AG09319 (cell line): Measurements from ENCODE around the gene ADGRL4.

Source experiments
- DNase-seq: peaks from one replicate; pipeline ENCODE4 v3.0.0-alpha.2; 2010; ENCODE audit warnings: low read depth; ENCODE audit errors: extremely low read depth
- CTCF ChIP-seq: IDR thresholded peaks from 2 replicates; pipeline ENCODE4 v1.5.1; 2011; ENCODE audit warnings: low read depth, mild to moderate bottlenecking, inconsistent platforms, low read length, moderate library complexity

The ADGRL4 gene

GRCh38 chr1:78919150-78919549 lies 87.4 kb downstream of the ADGRL4 start:
- no peak for DNase-seq
- no peak for TF ChIP-seq CTCF

GRCh38 chr1:78918157-78918556 lies 88.4 kb downstream of the ADGRL4 start:
- TF ChIP-seq CTCF = no peak
- DNase-seq = no peak

GRCh38 chr1:78916986-78917385 lies 89.5 kb downstream of the ADGRL4 start:
- no peak for DNase-seq
- no peak for TF ChIP-seq CTCF

GRCh38 chr1:78913950-78914349 lies 92.6 kb downstream of the ADGRL4 start:
- no peak for DNase-seq
- no peak for TF ChIP-seq CTCF

GRCh38 chr1:78911956-78912880 lies 94.3 kb downstream of the ADGRL4 start:
- no peak for DNase-seq
- TF ChIP-seq CTCF = no peak

- no peak for DNase-seq
- TF ChIP-seq CTCF = no peak
These were observed 103.9 kb downstream of the ADGRL4 start for GRCh38 chr1:78902641-78903040.

GRCh38 chr1:78894811-78895210 lies 111.7 kb downstream of the ADGRL4 start:
- no peak for TF ChIP-seq CTCF

More at GRCh38 chr1:78894811-78895210, 111.7 kb downstream of the ADGRL4 start:
- no peak for DNase-seq
